Stimulated activated naive CD8-positive, alpha-beta T cell treated with anti-CD3 and anti-CD28 coated beads, Interleukin-15, amount 100 ng/mL, for 72 hours (primary cell): ENCODE data around the gene HNRNPF.

Experiments used
- ATAC-seq: fragments of 150-1000 bp; cut with Tn5 transposase; 2 replicates; pipeline ENCODE4 v1.10.0; 2021; ENCODE audit warnings: mild to moderate bottlenecking, moderate library complexity
- DNase-seq, 2 donors: peaks; one replicate each; pipeline ENCODE4 v3.0.0; 2021 to 2022
- H3K27ac Mint-ChIP-seq, 2 donors: one replicate each; pipeline ENCODE4 v1.8.0; 2022; ENCODE audit warnings: mild to moderate bottlenecking in 2 of 2, mixed read lengths in 2 of 2, moderate library complexity in 2 of 2
- H3K27me3 Mint-ChIP-seq: one replicate; pipeline ENCODE4 v1.8.0; 2022; ENCODE audit warnings: mixed read lengths
- H3K4me1 Mint-ChIP-seq: one replicate; pipeline ENCODE4 v1.8.0; 2022; ENCODE audit warnings: mild to moderate bottlenecking, mixed read lengths
- H3K4me3 Mint-ChIP-seq, 2 donors: one replicate each; pipeline ENCODE4 v1.8.0; 2022; ENCODE audit warnings: mild to moderate bottlenecking in 2 of 2, mixed read lengths in 2 of 2, moderate library complexity in 1 of 2
- H3K9me3 Mint-ChIP-seq, 2 donors: one replicate each; pipeline ENCODE4 v1.8.0; 2022; ENCODE audit warnings: mixed read lengths in 2 of 2

Gene HNRNPF

DNA sequence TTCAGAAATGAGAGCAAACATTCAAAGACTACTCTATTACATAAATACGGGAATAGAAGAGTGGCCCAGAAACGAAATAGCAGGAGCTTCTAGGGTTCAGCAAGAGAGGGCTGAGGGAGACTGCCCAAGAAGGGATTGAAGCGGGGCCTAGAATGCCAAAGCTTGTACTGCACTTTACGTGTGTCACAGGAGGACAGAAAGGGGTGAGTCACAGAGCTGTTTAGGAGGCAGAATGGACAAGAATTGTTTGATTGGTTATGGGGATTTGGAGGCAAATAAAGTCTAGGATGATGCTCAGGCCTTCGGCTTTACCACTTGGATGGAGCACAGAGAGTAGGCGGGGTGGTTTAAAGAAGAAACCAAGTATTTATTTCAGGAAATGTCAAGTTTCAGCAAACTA is 48.9 kb downstream of the HNRNPF start:
- peaks cover 43% of the 10 kb centered on the region for H3K4me1 Mint-ChIP-seq

DNA sequence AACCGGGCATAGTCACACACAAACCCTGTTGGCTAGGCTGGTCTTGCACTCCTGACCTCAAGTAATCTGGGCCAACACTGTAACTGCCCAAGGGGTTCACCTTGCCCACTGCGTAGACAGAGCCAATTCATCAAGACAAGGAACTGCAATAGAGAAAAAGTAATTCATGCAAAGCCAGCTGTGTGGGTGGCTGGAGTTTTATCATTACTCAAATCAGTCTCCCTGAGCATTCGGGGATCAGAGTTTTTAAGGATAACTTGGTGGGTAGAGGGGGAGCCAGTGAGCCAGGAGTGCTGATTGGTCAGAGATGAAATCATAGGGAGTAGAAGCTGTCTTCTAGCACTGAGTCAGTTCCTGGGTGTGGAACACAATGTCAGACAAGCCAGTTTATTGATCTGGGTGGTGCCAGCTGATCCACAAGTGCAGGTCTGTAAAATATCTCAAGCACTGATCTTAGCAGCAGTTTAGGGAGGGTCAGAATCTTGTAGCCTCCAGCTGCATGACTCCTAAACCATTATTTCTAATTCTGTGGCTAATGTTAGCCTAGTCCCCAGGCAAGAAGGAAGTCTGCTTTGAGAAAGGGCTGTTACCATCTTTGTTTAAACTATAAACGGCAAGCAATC is 53.1 kb downstream of the HNRNPF start:
- peaks cover 9% of the 10 kb centered on the region for H3K27me3 Mint-ChIP-seq
- no peak for DNase-seq
- no peak overlapping the region for H3K27ac Mint-ChIP-seq
- H3K4me3 Mint-ChIP-seq = no peak overlapping the region
- peaks cover 27% of the 10 kb centered on the region for H3K4me1 Mint-ChIP-seq
- peak; percentile 52 for ATAC-seq
- H3K9me3 Mint-ChIP-seq = no peaks in the 10 kb centered on the region

More for the DNA sequence above, 48.9 kb downstream of the HNRNPF start:
- DNase-seq = no peak
- ATAC-seq = no peak
- Mint-ChIP-seq H3K9me3 (no peaks in the 10 kb centered on the region), H3K27me3 (no peaks in the 10 kb centered on the region), H3K4me3 (peak overlapping the region; percentile 85 to 96), H3K27ac (peak overlapping the region in 1 of 2 donors; percentile 29)

DNA sequence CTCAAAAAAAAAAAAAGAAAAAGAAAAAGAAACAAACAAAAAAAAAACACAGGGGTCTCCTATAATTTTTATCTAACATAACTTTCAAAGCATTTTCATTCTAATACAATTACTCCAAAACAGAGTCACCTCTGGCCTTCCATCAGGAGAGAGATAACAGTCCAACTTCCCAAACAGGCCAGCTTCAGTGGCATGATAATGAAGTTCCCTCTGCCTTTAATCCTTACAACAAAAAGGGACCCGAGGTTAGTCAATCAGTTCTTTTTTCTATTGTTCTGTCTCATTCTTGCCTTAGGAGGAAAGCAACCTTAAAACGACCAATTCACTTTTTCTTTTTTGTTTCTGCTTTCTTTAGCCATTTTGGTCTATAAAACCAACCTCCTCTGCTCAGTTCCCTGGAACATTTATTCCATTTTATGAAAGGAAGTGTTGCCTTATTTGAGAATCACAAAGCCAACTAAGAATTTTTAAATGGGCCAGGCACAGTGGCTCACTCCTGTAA is 54.1 kb downstream of the HNRNPF start:
- no peak for ATAC-seq
- no peak for DNase-seq
- Mint-ChIP-seq H3K27ac (no peak overlapping the region), H3K4me1 (peaks cover 26% of the 10 kb centered on the region), H3K4me3 (no peak overlapping the region), H3K27me3 (peaks cover 19% of the 10 kb centered on the region), H3K9me3 (no peaks in the 10 kb centered on the region)

DNA sequence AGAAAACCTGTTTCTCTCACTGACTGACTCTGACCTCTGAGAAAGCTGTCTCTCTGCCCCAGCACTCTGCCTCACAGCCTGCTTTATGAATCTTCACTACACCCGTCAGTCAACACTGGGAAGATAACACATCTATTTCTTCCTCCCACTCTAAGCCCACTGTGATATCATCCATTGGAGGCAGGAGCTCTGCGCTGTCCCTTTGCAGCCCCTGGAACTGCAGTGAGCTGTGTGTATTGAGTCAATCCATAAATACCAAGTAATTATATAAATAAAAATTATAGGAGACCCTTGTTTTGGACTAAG is 54.7 kb downstream of the HNRNPF start:
- Mint-ChIP-seq H3K4me1 (peaks cover 22% of the 10 kb centered on the region), H3K4me3 (no peak overlapping the region), H3K9me3 (no peaks in the 10 kb centered on the region), H3K27ac (no peak overlapping the region), H3K27me3 (peaks cover 21% of the 10 kb centered on the region)
- ATAC-seq (no peak), DNase-seq (no peak)

DNA sequence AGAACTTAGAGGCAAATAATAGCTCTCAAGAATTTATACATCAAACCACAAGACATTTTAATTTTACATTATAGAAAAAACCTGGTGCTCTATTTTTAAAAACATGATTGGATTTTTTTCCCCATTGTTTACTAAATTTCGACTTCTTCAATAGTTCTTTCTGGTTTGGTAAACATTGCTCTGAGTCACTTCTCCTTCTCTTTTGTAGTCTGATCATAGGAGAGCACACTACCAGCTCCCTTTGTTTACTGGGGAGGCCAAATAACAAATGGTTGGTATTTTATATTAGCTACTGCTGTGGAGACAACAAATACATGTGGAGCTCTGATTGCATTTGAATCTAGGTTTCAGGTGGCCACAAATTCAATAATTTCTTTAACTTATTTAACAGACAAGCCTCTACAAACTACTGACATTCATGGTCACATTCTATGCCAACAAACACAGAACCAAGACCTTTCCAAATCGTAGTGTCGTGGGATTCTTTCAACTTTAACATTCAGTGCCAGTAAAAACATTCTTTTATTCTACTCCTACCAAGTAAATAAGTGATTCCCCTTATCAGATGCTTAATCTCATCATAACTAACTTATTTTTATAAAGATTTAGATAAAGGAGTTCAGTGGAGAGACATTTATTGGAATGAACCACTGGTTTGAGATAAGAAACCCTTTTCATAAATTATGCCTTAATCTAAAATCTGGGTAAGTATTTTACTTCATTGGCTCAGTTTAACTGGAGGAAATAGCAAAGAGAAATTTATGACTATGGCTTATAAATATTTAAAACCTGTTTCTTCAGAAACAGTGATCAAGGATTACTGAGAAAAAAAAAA is 55.3 kb downstream of the HNRNPF start:
- no peak overlapping the region for H3K4me3 Mint-ChIP-seq
- no peak overlapping the region for H3K27ac Mint-ChIP-seq
- H3K4me1 Mint-ChIP-seq = peaks cover 24% of the 10 kb centered on the region
- DNase-seq = no peak
- H3K9me3 Mint-ChIP-seq = no peaks in the 10 kb centered on the region
- no peak for ATAC-seq
- H3K27me3 Mint-ChIP-seq = peaks cover 24% of the 10 kb centered on the region

DNA sequence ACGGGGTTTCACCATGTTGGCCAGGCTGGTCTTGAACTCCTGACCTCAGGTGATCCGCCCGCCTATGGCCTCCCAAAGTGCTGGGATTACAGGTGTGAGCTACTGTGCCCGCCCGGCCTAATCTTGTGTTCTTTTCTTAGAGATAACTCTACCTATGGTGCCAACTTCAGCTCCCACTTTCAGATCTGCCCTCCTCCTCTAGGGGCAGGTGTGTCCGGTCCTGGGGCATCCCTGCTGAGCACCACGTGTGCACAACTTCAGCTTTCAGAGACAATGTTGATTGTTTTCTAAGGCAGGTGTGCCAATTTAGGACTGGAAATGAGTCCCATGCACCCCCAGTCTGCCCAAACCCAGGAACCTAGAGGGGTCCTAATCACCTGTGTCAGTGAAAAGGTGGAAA is 56.0 kb downstream of the HNRNPF start:
- Mint-ChIP-seq H3K27me3 (peaks cover 28% of the 10 kb centered on the region), H3K9me3 (no peaks in the 10 kb centered on the region), H3K4me3 (no peak overlapping the region), H3K27ac (no peak overlapping the region), H3K4me1 (peaks cover 31% of the 10 kb centered on the region)
- ATAC-seq = no peak
- no peak for DNase-seq

DNA sequence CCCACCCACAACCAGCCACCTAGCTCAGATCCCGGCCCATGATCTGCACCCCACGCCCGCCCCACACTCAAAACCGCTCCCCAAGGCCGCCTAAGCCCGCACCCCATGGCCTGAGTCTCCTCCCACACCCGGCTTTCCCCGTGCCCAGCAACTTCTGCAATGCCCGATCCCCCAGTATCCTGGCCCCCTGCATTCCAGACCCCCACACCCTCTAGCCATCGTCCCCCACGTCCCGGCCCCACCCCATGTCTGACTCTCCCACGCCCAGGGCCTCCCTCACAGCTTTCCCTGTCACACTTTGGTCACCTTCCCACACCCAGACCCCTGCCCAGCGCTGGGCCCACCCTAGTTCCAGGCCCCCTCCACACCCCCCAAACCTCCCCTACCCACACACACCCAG is 57.7 kb downstream of the HNRNPF start:
- Mint-ChIP-seq H3K9me3 (no peaks in the 10 kb centered on the region), H3K4me3 (no peak overlapping the region), H3K27me3 (peaks cover 28% of the 10 kb centered on the region), H3K27ac (no peak overlapping the region), H3K4me1 (peaks cover 28% of the 10 kb centered on the region)
- DNase-seq (no peak), ATAC-seq (peak; percentile 6)

DNA sequence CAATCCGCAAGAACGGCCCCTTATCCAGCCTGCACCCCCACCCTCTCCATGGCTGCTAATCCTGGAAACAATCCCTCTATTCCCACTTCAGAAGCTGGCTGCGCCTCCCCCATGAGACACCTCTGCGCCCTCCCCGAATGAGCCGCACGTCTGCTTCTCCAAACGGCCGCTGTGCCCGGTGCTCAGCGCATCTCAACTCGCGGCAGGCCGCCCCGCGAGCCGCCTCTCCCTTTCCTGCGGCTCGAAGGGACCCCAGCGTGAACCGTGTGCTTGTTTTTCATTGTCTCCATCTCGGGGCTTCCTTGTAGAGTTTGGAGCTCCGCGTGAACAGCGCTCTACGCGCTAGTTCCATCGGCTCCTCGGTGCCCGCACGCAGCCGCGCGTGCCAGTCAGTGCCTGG is 58.3 kb downstream of the HNRNPF start:
- ATAC-seq (no peak), DNase-seq (no peak)
- Mint-ChIP-seq H3K4me1 (peaks cover 22% of the 10 kb centered on the region), H3K9me3 (no peaks in the 10 kb centered on the region), H3K27ac (no peak overlapping the region), H3K27me3 (peaks cover 28% of the 10 kb centered on the region), H3K4me3 (peak overlapping the region; percentile 28 to 47)

DNA sequence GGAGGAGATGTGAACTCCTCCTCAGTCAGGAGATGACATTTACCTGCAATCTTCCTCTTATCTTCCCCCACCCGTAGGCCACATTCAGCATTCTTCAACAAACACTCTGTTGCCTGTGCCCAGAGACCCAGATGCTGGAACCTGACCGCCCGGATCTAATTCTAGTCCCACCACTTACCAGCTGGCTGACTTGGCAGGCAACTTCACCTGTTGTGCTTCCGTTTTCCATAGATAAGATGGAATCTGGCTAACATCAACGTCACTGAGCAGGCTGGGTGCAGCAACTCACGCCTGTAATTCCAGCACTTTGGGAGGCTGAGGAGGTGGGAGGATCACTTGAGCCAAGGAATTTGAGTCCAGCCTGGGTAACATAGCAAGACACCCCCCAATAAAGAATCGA is 58.8 kb downstream of the HNRNPF start:
- Mint-ChIP-seq H3K27ac (no peak overlapping the region), H3K9me3 (no peaks in the 10 kb centered on the region), H3K4me3 (no peak overlapping the region), H3K4me1 (peaks cover 20% of the 10 kb centered on the region), H3K27me3 (peaks cover 28% of the 10 kb centered on the region)
- no peak for ATAC-seq
- DNase-seq = no peak

DNA sequence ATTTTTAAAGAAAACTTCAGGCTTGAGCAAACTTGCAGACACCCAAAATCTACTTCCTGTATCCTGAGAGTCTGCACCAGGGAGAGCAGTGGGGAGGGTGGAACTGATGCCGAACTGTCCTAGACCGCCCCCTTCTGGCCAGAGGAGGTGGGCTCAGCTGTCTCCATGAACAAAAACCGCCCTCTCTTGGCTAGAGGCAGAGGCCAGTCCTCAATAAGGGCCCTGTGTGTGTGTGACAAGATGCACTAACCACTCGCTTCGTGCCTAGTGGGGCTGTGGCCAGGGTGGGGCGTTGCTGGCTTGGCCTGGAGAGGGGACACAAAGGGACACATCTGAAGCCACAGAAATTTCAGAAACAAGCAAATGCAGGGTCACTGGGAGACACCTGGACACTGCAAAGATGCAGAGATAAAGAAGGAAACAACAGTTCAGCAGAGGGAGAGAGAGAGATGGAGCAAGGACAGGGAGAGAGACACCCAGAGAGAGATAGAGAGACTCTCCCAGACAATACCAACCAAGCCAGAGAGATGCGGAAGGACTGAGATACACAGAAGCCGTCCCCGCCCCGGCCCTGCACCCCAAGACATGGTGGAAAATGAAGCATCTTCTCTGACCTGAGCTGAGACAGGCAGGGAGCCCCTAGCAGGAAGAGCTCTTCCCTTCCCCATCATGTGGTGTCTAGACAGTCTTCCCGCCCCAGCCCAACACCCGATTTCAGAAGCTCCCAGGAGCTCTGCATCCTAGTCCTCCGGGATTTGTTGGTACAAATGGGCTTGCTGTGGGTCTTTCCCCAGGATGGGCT is 60.3 kb downstream of the HNRNPF start:
- H3K4me1 Mint-ChIP-seq = peaks cover 20% of the 10 kb centered on the region
- DNase-seq = peak; percentile 83 to 86
- H3K27me3 Mint-ChIP-seq = peaks cover 28% of the 10 kb centered on the region
- peak overlapping the region; percentile 15 to 84 for H3K27ac Mint-ChIP-seq
- H3K9me3 Mint-ChIP-seq = no peaks in the 10 kb centered on the region
- no peak overlapping the region for H3K4me3 Mint-ChIP-seq
- peak; percentile 99 for ATAC-seq

DNA sequence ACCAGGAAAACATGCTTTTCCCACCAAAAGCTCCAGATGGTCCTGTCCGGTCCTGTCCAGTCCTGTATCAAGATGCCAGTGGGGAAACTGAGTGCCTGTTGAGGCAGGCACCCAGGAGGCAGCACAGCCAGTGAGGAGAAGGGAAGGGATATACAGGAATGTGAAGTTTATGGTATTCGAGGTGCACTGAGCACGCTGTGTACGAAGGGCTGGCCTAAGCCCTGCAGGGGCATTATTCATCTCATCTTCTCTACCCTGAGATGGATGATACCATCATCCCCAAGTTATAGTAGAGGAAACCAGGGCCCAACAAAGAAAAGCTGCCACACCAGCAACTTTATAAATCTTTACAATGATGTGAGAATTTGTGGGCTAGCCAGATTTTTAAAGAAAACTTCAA is 61.0 kb downstream of the HNRNPF start:
- no peak overlapping the region for H3K4me3 Mint-ChIP-seq
- DNase-seq = no peak
- H3K27ac Mint-ChIP-seq = no peak overlapping the region
- no peaks in the 10 kb centered on the region for H3K9me3 Mint-ChIP-seq
- no peak for ATAC-seq
- peaks cover 20% of the 10 kb centered on the region for H3K4me1 Mint-ChIP-seq
- H3K27me3 Mint-ChIP-seq = peaks cover 28% of the 10 kb centered on the region

DNA sequence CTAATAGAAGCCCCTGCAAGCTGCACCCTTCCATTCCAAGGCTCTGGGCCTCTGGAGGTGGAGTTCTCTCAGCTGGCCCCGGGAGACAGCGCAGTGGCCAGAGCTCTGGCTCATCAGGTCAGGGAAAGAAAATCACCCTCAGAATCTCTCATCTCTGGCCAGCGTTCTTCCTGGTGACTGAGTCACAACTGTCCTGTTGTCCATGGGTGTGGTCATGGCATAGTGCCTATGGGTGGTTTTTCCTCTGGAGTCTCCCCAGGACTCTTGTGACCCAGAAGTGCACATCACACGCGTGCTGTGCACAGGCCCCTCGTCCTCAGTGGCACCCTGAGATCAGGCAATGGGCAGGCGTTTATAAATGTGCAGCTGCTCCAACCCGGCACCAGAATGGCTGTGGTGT is 64.9 kb downstream of the HNRNPF start:
- peaks cover 15% of the 10 kb centered on the region for H3K4me1 Mint-ChIP-seq
- H3K9me3 Mint-ChIP-seq = no peaks in the 10 kb centered on the region
- peaks cover 25% of the 10 kb centered on the region for H3K27me3 Mint-ChIP-seq
- no peak overlapping the region for H3K4me3 Mint-ChIP-seq
- DNase-seq = no peak
- H3K27ac Mint-ChIP-seq = no peak overlapping the region
- no peak for ATAC-seq

DNA sequence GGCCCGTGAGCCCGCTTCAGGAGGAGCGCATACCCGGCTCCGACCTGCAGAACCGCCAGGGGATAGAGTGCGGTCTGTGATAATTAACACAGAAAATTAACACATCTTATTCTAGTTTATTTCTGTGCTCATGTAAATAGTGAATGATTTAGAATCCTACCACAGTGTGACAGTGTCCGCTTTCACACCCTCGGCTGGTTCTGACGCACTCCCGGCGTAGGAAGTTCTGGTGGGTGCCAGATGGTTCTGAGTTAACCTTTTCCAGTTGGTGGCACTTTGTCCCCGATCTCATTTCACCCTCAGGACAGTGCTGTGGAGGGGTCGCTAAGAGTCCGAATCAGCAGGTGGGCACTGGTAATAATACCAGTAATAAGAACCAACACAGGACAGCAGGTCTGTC is 65.9 kb downstream of the HNRNPF start:
- Mint-ChIP-seq H3K9me3 (no peaks in the 10 kb centered on the region), H3K4me3 (no peak overlapping the region), H3K27me3 (peaks cover 27% of the 10 kb centered on the region), H3K27ac (no peak overlapping the region), H3K4me1 (peaks cover 8% of the 10 kb centered on the region)
- ATAC-seq (no peak), DNase-seq (no peak)

DNA sequence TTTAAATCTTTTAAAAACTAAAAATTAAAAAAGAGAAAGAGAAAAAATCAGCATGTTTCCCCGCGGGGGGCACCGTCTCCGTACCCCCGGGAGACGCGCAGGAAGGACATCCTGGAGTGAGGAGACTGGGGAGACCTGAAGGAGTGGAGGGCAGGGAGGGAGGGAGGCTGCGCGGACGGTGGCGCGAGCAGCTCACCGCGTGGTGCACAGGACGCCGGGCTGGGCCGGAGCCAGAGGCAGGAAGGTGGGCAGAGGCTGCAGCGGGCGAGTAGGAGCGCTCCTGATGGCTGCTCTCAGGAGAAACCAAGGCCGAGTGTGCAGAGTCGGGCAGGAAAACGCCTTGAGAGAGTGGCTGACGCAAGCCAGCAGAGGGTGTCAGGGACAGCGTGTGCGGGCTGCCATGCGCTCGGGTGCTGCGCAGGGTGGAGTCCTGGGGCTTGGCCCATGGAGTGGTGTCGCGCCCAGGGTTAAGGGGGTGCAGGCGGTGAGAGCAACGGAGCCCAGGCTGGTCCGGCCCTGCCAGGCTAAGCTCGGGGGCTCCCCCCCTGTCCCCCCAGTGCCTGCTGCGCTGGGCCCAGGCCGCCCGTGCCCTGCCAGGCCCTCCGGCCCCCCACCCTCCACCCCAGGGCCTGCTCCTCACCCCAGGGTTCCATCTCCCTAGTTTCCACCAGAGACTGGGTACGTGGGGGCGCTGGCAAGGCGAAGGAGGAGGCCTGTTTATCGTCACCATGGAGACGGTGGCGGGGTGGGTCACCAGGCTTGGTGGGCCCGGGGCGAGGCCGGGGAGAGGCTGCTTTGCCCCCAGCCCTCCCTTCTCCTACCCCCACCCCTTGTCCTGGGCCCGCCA is 66.5 kb downstream of the HNRNPF start:
- Mint-ChIP-seq H3K4me3 (no peak overlapping the region), H3K9me3 (no peaks in the 10 kb centered on the region), H3K4me1 (peaks cover 6% of the 10 kb centered on the region), H3K27me3 (peaks cover 31% of the 10 kb centered on the region), H3K27ac (no peak overlapping the region)
- ATAC-seq (peak; percentile 67), DNase-seq (no peak)

DNA sequence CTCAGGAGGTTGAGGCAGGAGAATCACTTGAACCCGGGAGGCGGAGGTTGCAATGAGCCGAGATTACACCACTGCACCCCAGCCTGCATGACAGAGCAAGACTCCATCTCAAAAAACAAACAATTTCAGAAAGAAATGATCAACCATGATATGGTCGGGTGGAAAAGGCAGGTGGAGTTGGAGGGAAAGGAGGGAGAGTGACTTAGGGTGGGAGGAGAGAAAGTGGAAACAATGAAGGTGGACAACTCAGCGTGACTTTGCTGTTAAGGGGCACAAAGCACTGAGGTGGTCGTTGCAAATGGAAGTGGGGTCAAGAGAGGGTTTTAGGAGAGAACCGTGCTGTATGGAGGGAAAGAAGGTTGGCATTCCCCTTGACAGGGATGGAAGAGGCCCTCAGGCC is 67.5 kb downstream of the HNRNPF start:
- no peak overlapping the region for H3K4me3 Mint-ChIP-seq
- H3K27me3 Mint-ChIP-seq = peaks cover 37% of the 10 kb centered on the region
- H3K4me1 Mint-ChIP-seq = peaks cover 6% of the 10 kb centered on the region
- ATAC-seq = no peak
- H3K9me3 Mint-ChIP-seq = no peaks in the 10 kb centered on the region
- no peak overlapping the region for H3K27ac Mint-ChIP-seq
- DNase-seq = no peak
